Measurements from ENCODE around the gene SECISBP2L.

Gene SECISBP2L

DNA sequence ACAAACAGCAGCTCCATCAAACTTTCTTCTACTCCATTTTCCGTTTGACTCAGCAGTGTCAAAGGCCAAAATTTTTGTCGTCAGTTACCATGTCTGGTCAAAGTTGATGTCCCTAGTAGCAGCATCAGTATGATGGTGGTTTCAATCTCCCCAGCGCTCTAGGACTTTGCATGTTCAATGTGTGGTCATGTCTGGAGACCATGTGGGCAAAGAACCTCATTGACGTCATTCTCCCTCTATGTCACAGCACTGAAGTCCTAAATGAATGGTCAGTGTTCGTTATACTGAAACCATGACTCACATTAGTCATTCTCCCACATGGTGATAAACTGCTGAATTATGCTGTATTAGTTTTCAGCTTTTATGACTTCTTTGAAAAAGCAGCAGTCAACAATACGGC is 105.7 kb downstream of the SECISBP2L start:
- no peak overlapping the region for H3K9ac ChIP-seq (ENCODE audit: insufficient read length)

DNA sequence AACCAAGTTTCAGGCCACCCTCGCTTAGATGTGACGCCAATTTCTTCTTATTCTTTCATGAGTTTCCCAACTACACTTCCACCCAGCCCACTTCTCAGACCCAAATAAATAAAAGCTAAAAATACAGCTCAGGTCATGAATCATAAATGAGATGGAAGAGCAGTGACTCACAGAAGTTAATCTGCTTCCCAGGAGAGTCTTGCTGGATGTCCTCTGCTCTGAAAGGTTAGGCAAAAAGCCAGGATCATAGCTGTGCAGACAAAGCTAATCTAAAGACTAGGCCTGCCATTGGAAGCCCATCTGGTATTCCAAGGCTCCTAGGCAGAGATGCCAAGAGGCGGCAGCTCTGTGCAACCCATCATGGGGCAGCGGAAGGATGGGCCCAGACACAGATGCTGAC is 106.6 kb downstream of the SECISBP2L start:
- DNase-seq (ENCODE audit: low read depth, low spot score) = no peak
- H3K9ac ChIP-seq (ENCODE audit: insufficient read length) = no peak overlapping the region

More for the DNA sequence above, 105.7 kb downstream of the SECISBP2L start:
- no peak for DNase-seq (ENCODE audit: low read depth, low spot score)
- Histone ChIP-seq H3K27ac (no peak overlapping the region), H3K4me3 (no peak overlapping the region), H3K36me3 (ENCODE audit: insufficient read depth, low read length) (no peaks in the 10 kb centered on the region), H3K9me3 (ENCODE audit: low read depth, low read length) (no peaks in the 10 kb centered on the region)
- TF ChIP-seq POLR2AphosphoS5 (IDR thresholded peaks at IDR 0.05; ENCODE audit: borderline replicate concordance, low read depth, low read length) (no peak), FOXP2 (optimal IDR thresholded peaks at IDR 0.05; ENCODE audit: control extremely low read depth, extremely low read length, insufficient read depth) (no peak), EZH2 (IDR thresholded peaks at IDR 0.05) (no peak)

More for the DNA sequence above, 106.6 kb downstream of the SECISBP2L start:
- Histone ChIP-seq H3K4me3 (no peak overlapping the region), H3K36me3 (ENCODE audit: insufficient read depth, low read length) (no peaks in the 10 kb centered on the region), H3K27ac (no peak overlapping the region), H3K9me3 (ENCODE audit: low read depth, low read length) (no peaks in the 10 kb centered on the region)
- no peak for TF ChIP-seq POLR2AphosphoS5 (IDR thresholded peaks at IDR 0.05; ENCODE audit: borderline replicate concordance, low read depth, low read length)
- no peak for TF ChIP-seq FOXP2 (optimal IDR thresholded peaks at IDR 0.05; ENCODE audit: control extremely low read depth, extremely low read length, insufficient read depth)
- no peak for TF ChIP-seq EZH2 (IDR thresholded peaks at IDR 0.05)

All from SK-N-MC (cell line).